GM18526 (cell line): Measurements from ENCODE around the gene ATXN2.

Experiments
- POLR2A ChIP-seq: IDR thresholded peaks from 3 replicates; pipeline ENCODE4 v1.6.1; 2011; ENCODE audit not compliant: insufficient read length; ENCODE audit errors: extremely low read depth

The ATXN2 gene, protein sequence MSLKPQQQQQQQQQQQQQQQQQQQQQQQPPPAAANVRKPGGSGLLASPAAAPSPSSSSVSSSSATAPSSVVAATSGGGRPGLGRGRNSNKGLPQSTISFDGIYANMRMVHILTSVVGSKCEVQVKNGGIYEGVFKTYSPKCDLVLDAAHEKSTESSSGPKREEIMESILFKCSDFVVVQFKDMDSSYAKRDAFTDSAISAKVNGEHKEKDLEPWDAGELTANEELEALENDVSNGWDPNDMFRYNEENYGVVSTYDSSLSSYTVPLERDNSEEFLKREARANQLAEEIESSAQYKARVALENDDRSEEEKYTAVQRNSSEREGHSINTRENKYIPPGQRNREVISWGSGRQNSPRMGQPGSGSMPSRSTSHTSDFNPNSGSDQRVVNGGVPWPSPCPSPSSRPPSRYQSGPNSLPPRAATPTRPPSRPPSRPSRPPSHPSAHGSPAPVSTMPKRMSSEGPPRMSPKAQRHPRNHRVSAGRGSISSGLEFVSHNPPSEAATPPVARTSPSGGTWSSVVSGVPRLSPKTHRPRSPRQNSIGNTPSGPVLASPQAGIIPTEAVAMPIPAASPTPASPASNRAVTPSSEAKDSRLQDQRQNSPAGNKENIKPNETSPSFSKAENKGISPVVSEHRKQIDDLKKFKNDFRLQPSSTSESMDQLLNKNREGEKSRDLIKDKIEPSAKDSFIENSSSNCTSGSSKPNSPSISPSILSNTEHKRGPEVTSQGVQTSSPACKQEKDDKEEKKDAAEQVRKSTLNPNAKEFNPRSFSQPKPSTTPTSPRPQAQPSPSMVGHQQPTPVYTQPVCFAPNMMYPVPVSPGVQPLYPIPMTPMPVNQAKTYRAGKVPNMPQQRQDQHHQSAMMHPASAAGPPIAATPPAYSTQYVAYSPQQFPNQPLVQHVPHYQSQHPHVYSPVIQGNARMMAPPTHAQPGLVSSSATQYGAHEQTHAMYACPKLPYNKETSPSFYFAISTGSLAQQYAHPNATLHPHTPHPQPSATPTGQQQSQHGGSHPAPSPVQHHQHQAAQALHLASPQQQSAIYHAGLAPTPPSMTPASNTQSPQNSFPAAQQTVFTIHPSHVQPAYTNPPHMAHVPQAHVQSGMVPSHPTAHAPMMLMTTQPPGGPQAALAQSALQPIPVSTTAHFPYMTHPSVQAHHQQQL

DNA sequence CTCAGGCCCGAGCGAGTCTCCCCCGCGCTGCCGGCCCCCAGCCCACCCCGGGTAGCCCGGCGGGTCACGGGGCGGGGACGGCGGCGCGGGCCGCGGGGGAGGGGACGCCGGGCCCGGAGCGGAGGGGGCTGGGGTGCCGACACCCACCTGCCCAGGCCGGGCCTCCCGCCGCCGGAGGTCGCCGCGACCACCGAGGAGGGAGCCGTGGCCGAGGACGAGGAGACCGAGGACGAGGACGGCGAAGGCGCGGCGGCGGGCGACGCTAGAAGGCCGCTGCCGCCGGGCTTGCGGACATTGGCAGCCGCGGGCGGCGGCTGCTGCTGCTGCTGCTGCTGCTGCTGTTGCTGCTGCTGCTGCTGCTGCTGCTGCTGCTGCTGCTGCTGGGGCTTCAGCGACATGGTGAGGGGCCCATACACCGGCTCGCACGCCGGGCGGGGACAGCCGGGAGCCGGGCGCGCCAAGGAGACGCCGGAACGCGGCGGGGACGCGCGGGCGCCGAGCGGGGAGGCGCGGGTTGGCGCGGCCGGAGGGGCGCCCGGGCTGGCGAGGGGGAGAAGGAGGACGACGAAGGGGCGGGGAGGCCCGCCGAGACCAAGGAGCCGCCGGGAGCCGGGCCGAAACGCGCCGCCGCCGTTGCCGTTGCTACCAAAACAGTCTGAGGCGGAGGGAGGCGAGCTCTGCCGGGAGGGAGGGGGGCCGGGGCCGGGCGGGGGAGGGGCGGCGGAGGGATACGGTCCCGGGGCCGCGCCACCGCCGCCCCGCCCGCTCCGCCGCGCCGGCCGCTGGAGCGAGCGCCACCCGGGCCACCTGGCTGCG lies at the start of gene ATXN2:
ATXN2 (minus strand) TSS at position 679 of the 816 bp plus-strand sequence; CDS start at position 398, 281 bp downstream.
- TF ChIP-seq POLR2A: no peak

DNA sequence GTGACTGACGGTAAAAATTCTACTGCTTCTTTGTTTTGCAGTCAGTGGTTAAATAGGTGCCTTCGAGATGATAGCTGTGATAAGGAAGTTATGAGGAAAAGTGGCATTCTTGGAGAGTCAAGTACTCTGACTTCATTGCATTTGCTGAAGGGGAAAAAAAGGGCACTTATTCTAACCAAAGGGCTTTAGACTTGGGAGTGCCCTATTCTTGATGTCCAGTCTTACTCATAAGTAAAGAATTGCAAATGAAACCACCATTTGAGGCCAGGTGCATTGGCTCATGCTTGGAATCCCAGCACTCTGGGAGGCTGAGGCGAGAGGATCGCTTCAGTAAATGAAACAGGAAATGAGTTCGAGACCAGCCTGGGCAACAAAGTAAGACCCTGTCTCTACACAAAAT lies 46.3 kb upstream of the ATXN2 start:
- no peak for TF ChIP-seq POLR2A

DNA sequence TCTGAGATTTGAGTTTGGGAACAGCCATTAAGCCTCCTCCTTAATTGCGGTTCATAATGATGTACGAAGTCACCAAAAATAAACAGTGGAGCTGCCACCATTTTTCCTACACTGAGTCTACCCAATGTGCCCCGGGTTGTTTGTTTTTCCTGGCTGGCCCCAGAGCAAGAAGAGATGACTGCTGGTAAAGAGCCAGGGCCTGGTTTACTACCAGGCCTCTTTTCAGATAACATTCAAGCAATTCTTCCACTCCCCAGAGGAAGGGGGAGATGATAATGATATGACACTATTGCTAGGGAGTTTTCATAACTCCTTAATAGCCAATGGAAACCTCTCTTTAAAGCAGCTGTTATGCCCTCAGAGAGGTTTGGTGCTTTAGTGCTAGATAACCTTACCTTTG lies 44.3 kb upstream of the ATXN2 start:
- no peak for TF ChIP-seq POLR2A

DNA sequence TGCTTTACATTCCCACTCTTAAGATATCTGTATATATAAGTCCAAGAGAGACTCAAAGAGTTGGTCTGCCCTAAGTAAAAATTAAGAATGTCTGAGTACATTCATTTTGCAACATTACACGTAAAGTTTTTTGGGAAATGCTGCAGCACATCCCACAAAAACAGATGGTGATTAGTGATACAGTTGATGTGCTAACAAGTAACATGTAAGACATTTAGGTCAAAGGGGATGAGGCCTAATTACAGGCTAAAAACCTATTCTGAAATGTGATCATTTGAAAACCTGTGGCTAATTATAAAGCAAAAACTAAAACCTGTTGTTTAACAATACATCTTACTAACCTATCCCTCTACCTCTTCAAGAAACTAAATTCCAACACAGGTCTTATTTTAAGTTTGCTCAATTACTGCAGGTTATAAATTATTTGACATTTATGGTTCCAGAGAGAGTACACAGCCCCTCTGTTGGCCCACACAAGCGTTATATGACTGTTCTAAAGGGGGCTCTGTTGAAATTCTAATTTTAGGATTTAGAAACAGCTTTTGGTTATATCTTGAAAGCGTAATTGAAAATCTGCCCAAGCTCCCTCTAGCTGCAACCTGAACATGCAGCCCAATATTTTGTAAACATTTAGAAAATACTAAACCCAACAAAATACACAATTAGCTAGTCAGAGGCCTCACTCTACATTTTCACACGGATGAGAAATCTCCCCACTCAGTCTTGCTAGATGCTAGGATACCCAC lies 43.7 kb upstream of the ATXN2 start:
- no peak for TF ChIP-seq POLR2A

DNA sequence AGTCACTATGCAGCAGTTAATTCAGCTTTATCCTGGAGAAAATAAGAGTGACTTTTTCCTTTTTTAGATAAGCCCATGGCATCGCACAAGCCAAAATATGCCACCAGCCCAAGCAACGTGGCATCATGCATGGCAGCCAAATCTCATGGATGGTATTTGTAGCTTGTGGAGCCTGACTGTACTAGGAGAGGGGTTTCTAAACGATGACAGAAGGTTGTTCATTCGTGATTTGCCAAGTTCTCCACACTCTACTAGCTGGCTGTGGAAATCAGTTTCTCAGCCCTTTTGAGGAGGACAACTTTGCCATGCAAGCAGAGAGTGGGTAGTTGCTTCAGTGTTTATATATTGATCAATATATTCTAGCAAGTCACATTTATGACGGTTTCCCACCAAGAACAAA lies 41.4 kb upstream of the ATXN2 start:
- no peak for TF ChIP-seq POLR2A

DNA sequence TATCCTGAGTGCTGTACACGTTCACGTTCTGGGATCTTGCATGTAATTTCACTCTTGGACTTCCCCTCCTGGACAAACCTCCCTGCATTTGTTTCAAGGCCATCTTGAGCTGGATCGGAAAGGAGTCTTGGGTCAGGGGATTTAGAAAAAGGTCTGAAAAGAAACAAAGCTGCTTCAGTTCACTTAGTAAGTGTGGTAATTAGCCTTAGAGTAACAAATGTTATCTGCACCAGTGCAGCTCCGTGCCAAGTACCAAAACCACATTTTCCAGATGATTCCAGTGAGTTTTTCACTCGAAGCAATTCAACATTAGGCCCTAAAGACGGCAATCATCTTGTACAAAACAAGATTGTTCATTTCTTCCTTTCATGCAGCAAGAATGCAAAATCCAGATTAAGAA lies 39.4 kb upstream of the ATXN2 start:
- TF ChIP-seq POLR2A: no peak

DNA sequence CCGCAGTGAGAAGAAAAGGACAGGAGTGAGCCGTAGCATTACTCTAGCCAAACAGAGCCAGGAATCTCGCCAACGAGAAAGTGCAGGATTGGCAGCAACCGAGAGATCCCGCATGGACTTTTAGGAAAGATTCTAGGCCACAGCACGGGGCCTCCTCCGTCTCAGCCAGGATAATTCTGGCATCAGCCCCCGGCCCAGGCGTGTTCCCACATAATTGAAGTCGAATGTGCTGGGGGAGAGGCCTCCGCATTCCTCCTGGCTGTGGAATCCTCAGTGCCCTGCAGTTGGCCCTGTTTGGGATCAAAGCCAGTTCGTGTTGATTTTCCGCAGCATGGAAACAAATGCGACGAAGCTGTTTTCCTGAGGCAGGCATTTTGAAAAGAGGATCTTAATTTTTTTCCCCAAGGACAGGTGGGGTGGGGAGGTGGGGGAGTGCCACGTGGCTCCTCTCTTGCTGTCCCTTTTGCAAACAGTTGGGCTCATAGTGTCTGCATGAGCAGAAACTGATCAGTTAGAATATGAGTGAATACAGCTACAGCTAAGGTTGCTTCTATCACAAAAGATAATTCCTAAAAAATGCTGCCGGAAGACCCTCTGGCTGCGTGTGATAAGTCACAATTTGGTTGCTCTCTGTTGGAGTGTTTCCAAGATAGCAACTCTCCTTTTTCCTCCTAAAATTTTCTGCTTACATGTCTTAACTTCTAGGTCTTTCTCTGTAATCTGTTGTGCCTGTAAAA lies 37.3 kb upstream of the ATXN2 start:
- TF ChIP-seq POLR2A: no peak

DNA sequence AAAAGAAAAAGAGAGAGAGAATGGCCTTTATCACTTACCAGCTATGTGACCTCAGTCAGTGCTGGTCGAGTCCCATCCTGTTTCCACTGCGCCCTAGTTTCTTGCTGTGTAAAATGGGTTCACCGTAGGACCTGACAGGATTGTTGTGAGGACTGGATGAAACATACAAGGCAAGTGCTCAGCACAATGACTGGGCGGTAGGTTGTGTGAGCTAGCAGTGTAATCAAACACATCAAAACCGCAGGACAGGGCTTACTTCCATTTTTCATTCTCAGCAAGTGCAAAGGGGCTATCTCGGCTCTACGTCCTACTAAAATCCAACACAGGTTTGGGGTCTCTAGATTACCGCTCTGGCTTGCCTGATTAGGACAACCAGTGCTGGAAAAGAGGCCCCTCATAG lies 36.4 kb upstream of the ATXN2 start:
- no peak for TF ChIP-seq POLR2A

DNA sequence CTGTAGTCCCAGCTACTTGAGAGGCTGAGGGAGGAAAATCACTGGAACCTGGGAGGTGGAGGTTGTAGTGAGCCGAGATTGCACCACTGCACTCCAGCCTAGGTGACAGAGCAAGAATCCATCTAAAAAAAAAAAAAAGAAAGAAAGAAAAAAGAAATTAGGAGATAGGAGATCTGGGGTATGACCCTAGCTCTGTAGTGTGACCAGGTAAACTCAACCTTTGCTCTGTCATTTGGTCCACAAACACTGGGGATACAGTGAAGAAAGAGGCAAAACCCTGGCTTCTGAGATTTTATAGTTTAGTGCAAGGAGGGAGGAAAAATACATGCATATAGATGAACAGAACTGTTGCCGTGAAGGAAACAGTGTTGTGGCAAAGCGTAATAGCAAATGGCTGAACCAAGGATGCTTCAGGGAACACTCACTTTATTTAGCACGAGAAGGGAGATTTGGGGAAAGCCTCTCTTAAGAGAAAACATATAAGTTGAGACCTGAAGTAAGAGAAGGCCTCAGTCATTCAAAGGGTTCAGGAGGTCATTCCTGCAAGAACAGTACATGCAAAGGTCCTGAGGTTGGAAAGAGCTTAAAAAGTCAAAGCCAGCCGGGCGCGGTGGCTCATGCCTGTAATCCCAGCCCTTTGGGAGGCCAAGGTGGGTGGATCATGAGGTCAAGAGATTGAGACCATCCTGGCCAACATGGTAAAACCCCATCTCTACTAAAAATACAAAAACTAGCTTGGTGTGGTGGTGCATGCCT lies 29.6 kb upstream of the ATXN2 start:
- no peak for TF ChIP-seq POLR2A

DNA sequence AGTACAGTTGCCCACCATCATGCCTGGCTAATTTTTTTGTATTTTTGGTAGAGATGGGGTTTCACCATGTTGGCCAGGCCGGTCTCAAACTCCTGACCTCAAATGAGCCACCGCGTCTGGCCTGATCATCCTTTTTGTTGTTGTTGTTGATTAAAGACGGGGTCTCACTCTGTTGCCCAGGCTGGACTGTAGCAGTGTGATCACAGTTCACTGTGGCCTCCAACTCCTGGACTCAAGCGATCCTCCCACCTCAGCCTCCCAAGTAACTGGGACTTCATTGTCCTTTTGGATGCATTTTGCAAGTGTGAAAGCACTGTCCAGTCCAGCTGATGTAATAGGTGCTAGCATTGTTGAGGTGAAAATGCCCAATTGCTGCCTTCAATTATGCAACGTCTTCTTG lies 27.1 kb upstream of the ATXN2 start:
- no peak for TF ChIP-seq POLR2A

DNA sequence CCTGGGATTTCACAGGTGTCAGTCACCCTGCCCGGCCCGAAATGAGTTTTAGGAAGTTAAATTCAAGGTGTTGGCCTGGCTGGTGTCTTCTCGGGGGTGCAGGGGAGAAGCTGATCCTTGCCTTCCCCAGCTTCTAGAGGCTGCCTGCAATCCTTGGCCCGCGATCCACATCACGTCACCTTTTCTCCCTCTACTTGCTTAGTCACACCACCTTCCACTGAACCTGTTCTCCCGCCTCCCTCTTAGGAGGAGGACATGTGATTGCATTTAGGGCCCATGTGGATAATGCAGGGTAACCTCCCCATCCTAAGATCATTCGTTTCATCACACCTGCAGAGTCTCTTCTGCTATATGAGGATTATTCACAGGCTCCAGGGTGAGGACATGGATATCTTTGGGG lies 25.4 kb upstream of the ATXN2 start:
- no peak for TF ChIP-seq POLR2A

DNA sequence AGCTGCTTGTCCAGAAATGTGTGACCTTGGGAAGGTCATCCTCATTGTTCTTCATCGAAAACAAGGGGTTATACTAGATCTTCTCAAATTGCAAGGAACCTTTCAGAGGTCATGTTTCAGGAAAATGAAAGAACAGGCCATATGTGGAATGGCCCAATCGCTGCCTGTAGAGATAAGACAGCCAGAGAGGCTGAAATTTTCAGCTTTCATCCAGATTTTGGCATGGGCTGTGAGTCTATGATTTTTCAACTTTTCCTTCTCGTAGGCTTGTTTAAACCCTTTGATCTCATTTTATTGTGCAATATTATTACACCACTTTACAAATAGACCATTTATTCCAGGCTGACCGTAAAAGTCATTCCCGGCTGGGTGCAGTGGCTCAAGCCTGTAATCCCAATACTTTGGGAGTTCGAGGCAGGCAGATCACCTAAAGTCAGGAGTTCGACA lies 17.1 kb upstream of the ATXN2 start:
- TF ChIP-seq POLR2A: no peak

DNA sequence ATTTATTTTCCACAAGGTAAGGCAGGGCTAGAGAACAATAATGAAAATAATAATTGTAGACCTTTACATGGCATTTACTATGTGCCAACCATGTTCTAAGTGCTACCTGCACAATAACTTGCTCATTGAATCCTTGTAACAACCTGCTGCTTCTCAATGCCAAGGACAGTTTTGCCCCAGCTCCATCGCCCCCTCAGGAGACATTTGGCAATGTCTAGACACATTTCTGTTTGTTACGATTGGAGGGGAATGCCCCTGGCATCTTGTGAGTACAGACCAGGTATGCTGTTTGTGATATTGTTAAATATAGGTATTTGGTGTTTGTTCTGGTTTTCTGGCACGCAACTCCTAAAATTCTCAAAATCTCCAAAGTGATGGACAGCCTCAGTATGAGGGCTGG lies 8.1 kb upstream of the ATXN2 start:
- no peak for TF ChIP-seq POLR2A

DNA sequence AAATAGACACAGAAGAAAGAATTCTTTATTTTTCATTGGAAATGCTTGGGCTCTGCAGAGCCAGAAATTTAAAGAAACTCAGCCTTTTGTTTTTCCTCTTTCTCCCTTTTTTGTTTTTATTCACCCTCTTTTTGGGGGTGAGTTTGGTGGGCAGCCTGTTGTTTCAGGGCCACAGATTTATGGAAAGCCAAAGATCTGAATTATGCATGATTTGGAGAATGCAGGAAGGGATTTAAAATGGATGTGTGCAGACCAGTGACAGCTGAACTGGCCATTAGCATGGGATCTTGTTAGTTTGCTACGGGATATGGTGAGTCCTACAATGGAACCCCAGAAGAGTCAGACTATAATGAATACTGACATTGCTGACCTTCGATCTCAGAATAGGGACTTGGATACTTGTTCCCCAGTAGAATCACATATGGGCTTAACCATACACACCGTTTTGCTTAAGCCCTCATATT lies 7.7 kb upstream of the ATXN2 start:
- TF ChIP-seq POLR2A: no peak
